Activated T-cell treated with anti-CD3 and anti-CD28 coated beads, Interleukin-2, amount 50 U/mL, for 4 hours (primary cell): Measurements from ENCODE around the gene SH2D7. TPM values are rescaled to one million over a fixed set of nuclear protein-coding genes. Genes with fewer than 3 reads are reported as not detected.

ENCODE experiments used
- ATAC-seq, 2 donors: fragments of 200-7000 bp; cut with Tn5 transposase; one replicate each; pipeline ENCODE4 v1.10.0; 2021
- DNase-seq: peaks from one replicate; pipeline ENCODE4 v3.0.0-alpha.2; 2020
- H3K27me3 Mint-ChIP-seq: one replicate; pipeline ENCODE4 v1.8.0; 2021; ENCODE audit warnings: low read depth, mixed read lengths
- H3K36me3 Mint-ChIP-seq: one replicate; pipeline ENCODE4 v1.8.0; 2022; ENCODE audit warnings: mixed read lengths; ENCODE audit not compliant: insufficient read depth
- H3K4me1 Mint-ChIP-seq: one replicate; pipeline ENCODE4 v1.8.0; 2021; ENCODE audit warnings: low read depth, mixed read lengths
- H3K4me3 Mint-ChIP-seq: one replicate; pipeline ENCODE4 v1.8.0; 2021; ENCODE audit warnings: mild to moderate bottlenecking, moderate library complexity, mixed read lengths
- H3K9me3 Mint-ChIP-seq: one replicate; pipeline ENCODE4 v1.8.0; 2021; ENCODE audit warnings: mixed read lengths
- total RNA-seq, 3 donors: library from RNA; stranded (reverse); gene quantifications; one replicate each; pipeline ENCODE4 v1.2.1, GENCODE V29; 2021

Gene SH2D7
- total RNA-seq, 3 donors from 2014 or later, result not detected

DNA sequence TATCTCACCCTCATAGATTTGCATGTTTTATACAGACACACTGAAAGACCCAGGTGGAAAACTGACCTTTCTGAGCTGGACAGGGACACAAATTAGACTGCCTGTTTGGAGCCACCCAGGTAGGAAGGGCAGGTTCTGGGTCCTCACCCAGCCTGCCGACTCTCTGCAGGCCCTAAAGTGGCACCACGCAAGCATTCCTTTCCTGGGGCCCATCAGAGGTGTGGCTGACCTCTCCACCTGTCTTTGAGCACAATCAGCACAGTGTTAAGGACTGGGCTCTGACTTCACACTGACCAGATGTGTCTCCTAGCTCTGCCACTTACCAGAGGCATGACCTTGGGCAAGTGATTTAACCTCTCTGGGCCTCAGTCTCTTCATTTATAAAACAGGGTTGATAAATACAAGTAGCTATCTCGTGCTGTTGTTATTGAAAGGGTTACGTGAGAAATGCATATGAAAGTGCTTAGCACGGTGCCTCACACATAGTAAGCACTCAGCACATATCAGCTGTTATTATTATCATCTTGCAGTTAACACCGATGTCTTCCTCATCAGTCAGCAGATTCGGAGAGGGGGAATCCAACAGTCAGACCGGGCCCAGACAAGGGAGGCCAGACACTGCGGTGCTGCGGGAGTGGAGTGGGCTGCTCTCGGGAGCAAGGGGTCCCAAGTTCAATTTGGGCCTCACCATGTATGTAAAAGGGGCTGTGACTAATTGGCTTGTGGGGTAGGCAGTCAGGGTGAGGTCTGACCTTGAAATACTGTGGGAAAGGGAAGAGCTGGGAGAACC, 12.9 kb upstream of the SH2D7 start:
- no peaks in the 10 kb centered on the region for H3K9me3 Mint-ChIP-seq
- no peaks in the 10 kb centered on the region for H3K27me3 Mint-ChIP-seq
- no peak for DNase-seq
- peaks cover 26% of the 10 kb centered on the region for H3K4me1 Mint-ChIP-seq
- ATAC-seq, result no peak
- peaks cover 3% of the 10 kb centered on the region for H3K36me3 Mint-ChIP-seq
- no peak overlapping the region for H3K4me3 Mint-ChIP-seq

- ATAC-seq, result no peak
- peaks cover 23% of the 10 kb centered on the region for H3K4me1 Mint-ChIP-seq
- no peak overlapping the region for H3K4me3 Mint-ChIP-seq
- no peak for DNase-seq
- H3K9me3 Mint-ChIP-seq, result no peaks in the 10 kb centered on the region
- no peaks in the 10 kb centered on the region for H3K36me3 Mint-ChIP-seq
- H3K27me3 Mint-ChIP-seq, result no peaks in the 10 kb centered on the region
Measured at GRCh38 chr15:78080088-78080460, 12.3 kb upstream of the SH2D7 start.

- no peak overlapping the region for H3K4me3 Mint-ChIP-seq
- no peaks in the 10 kb centered on the region for H3K36me3 Mint-ChIP-seq
- H3K27me3 Mint-ChIP-seq, result no peaks in the 10 kb centered on the region
- H3K9me3 Mint-ChIP-seq, result no peaks in the 10 kb centered on the region
- no peak for ATAC-seq
- DNase-seq, result no peak
- peaks cover 11% of the 10 kb centered on the region for H3K4me1 Mint-ChIP-seq
Measured at GRCh38 chr15:78082106-78082742, 10.1 kb upstream of the SH2D7 start.

GRCh38 chr15:78082743-78083110, 9.6 kb upstream of the SH2D7 start:
- Mint-ChIP-seq H3K36me3 (no peaks in the 10 kb centered on the region), H3K4me3 (no peak overlapping the region), H3K4me1 (peaks cover 11% of the 10 kb centered on the region), H3K27me3 (no peaks in the 10 kb centered on the region), H3K9me3 (no peaks in the 10 kb centered on the region)
- no peak for ATAC-seq
- DNase-seq, result no peak

DNA sequence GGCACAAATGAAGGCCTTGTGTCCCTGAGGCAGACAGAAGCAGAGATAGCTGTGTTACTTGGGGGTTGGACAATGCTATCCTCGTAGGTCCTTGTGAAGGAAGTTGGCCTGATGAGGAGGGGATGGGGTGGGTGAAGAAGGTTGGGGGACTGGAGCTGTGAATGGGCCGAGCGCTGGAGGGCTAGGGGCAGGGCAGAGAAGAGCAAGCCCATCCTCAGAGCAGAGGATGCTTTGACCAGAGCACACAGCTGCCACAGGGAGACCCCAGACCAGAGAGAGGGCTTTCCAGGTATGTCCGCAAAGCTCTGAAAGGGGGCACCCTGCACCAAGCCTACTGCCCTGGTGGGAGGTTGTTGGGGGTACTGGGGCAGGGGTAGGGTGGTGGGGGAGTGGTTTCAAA, 9.2 kb upstream of the SH2D7 start:
- Mint-ChIP-seq H3K4me3 (no peak overlapping the region), H3K9me3 (no peaks in the 10 kb centered on the region), H3K36me3 (no peaks in the 10 kb centered on the region), H3K27me3 (no peaks in the 10 kb centered on the region), H3K4me1 (peaks cover 6% of the 10 kb centered on the region)
- DNase-seq (no peak), ATAC-seq (no peak)

DNA sequence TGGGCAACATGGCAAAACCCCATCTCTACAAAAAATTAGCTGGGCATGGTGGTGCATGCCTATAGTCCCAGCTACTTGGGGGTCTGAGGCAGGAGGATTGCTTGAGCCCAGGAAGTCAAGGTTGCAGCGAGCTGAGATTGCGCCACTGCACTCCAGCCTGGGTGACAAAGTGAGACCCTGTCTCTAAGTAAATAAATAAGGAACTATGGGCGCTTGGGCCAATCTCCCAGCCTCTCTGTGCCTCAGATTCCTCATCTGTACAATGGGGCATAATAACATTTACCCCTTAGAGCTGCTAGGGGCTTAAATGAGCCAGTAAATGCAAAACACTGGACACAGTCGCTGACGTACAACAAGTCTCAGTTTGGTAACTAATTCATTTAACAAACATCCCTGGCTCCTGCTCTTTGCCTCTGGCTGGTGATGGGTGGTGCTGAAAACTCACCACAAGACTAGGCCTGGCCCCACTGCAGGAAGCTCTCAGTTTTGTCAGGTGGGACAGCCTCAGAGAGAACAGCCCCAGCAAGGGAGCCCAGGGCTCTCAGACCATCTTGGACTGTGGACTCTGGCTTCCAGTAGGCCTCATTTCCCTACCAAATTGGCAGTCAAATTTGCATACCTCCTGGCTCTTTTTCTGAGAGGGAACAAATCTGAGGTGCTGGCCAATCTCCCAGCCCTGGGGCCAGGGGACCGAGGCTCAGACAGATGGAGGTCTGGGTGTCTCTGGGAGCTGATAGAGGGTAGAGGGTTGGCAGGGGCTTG, 8.5 kb upstream of the SH2D7 start:
- no peaks in the 10 kb centered on the region for H3K36me3 Mint-ChIP-seq
- no peaks in the 10 kb centered on the region for H3K27me3 Mint-ChIP-seq
- no peak for DNase-seq
- peaks cover 5% of the 10 kb centered on the region for H3K4me1 Mint-ChIP-seq
- H3K4me3 Mint-ChIP-seq, result no peak overlapping the region
- ATAC-seq, result no peak
- H3K9me3 Mint-ChIP-seq, result no peaks in the 10 kb centered on the region

- H3K4me3 Mint-ChIP-seq, result no peak overlapping the region
- DNase-seq (no peak), ATAC-seq (no peak)
- no peaks in the 10 kb centered on the region for H3K9me3 Mint-ChIP-seq
- peaks cover 5% of the 10 kb centered on the region for H3K4me1 Mint-ChIP-seq
- no peaks in the 10 kb centered on the region for H3K27me3 Mint-ChIP-seq
- H3K36me3 Mint-ChIP-seq, result no peaks in the 10 kb centered on the region
Measured at GRCh38 chr15:78084449-78084750, 8.0 kb upstream of the SH2D7 start.

- DNase-seq (no peak), ATAC-seq (no peak)
- Mint-ChIP-seq H3K4me1 (peaks cover 2% of the 10 kb centered on the region), H3K27me3 (no peaks in the 10 kb centered on the region), H3K9me3 (no peaks in the 10 kb centered on the region), H3K36me3 (no peaks in the 10 kb centered on the region), H3K4me3 (no peak overlapping the region)
Measured at GRCh38 chr15:78085928-78086327, 6.4 kb upstream of the SH2D7 start.

DNA sequence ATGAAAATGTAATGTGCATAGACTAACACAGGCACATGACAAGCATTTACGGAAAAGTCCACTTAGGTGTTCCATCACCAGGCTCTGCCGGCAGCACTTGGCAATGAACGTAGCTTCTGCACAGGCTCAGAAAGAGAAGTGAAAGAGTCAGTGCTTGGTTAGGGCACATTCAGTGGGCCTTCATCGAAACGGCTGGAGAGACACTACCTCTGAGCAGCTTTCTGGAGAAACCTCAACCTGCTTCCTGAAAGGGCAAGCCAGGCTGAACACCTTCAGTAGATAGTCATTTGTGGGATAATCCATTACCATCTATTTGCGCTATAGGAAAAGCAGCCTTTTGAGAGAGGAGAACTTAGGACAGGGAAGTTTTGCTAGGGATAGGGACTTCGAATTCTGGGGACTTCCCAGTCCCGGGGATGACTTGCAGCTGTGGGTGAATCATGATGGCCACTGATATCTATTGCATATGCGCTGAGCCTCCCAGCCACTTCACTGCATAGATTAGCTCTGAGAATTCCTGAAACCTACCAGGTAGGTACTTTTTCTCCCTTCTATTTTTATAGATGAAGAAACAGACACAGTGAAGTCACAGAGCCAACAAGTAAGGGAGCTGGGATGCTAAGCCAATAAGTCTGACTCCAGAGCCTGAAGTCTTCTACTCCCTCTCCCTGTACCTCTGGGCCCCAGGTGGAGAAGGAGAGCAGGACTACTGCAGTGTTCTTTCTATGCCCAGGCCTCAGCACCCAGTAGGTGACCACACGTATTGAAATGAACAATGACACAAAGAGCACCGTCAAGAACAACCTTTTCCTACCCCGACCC, 4.2 kb upstream of the SH2D7 start:
- Mint-ChIP-seq H3K4me3 (no peak overlapping the region), H3K9me3 (no peaks in the 10 kb centered on the region), H3K4me1 (no peaks in the 10 kb centered on the region), H3K36me3 (no peaks in the 10 kb centered on the region), H3K27me3 (no peaks in the 10 kb centered on the region)
- ATAC-seq, result no peak
- DNase-seq, result no peak

GRCh38 chr15:78088773-78089080, 3.6 kb upstream of the SH2D7 start:
- Mint-ChIP-seq H3K27me3 (no peaks in the 10 kb centered on the region), H3K9me3 (no peaks in the 10 kb centered on the region), H3K4me1 (no peaks in the 10 kb centered on the region), H3K4me3 (no peak overlapping the region), H3K36me3 (no peaks in the 10 kb centered on the region)
- DNase-seq (no peak), ATAC-seq (no peak)

- Mint-ChIP-seq H3K4me3 (no peak overlapping the region), H3K27me3 (no peaks in the 10 kb centered on the region), H3K9me3 (no peaks in the 10 kb centered on the region), H3K4me1 (no peaks in the 10 kb centered on the region), H3K36me3 (no peaks in the 10 kb centered on the region)
- ATAC-seq (no peak), DNase-seq (no peak)
Measured at GRCh38 chr15:78090422-78091063, 1.8 kb upstream of the SH2D7 start.

GRCh38 chr15:78093242-78094020, 1.1 kb downstream of the SH2D7 start:
- no peak for ATAC-seq
- no peak for DNase-seq

DNA sequence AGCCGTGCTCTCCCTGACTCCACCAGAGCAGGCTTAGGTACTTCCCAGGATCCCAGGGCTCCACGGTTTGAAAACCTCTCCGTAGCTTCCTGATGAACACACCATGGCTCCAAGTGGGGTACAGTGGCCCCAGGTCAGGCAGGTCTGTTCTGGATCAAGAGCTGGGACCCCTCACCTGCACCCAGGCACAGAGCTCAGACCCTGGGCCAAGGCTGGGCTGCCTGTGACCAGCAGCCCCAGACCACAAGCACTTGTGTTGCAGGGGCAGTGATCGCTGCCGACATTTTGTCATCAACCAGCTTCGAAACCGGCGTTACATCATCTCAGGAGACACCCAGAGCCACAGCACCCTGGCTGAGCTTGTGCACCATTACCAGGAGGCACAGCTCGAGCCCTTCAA, 5.3 kb downstream of the SH2D7 start:
- H3K36me3 Mint-ChIP-seq, result no peaks in the 10 kb centered on the region
- DNase-seq, result no peak
- no peak for ATAC-seq
- no peaks in the 10 kb centered on the region for H3K27me3 Mint-ChIP-seq
- no peak overlapping the region for H3K4me3 Mint-ChIP-seq
- H3K4me1 Mint-ChIP-seq, result peaks cover 4% of the 10 kb centered on the region
- H3K9me3 Mint-ChIP-seq, result no peaks in the 10 kb centered on the region

More at GRCh38 chr15:78093242-78094020, 1.1 kb downstream of the SH2D7 start:
- H3K27me3 Mint-ChIP-seq, result no peaks in the 10 kb centered on the region
- no peaks in the 10 kb centered on the region for H3K9me3 Mint-ChIP-seq
- no peak overlapping the region for H3K4me3 Mint-ChIP-seq
- no peaks in the 10 kb centered on the region for H3K36me3 Mint-ChIP-seq
- H3K4me1 Mint-ChIP-seq, result no peaks in the 10 kb centered on the region
